Gastroesophageal sphincter (tissue), 3 donors: ENCODE measurements around the gene PCSK2.

Experiments used
- POLR2A ChIP-seq, 2 donors: fragments of 450-650 bp; IDR thresholded peaks; one replicate each; pipeline ENCODE4 v1.6.1; 2017; ENCODE audit warnings: antibody characterized with exemption in 2 of 2, mild to moderate bottlenecking in 2 of 2, moderate library complexity in 1 of 2
- TF ChIP-seq, protein P1 (sequence below), 4 experiments: fragments of 200-600 bp in 2 of 4; fragments of 450-650 bp in 2 of 4; sonication (generic) in 1 of 4; IDR thresholded peaks; one replicate each; pipeline ENCODE4 v1.5.1; 2017 to 2019; ENCODE audit warnings: antibody characterized with exemption in 4 of 4, mild to moderate bottlenecking in 2 of 4, moderate library complexity in 2 of 4

DNA sequence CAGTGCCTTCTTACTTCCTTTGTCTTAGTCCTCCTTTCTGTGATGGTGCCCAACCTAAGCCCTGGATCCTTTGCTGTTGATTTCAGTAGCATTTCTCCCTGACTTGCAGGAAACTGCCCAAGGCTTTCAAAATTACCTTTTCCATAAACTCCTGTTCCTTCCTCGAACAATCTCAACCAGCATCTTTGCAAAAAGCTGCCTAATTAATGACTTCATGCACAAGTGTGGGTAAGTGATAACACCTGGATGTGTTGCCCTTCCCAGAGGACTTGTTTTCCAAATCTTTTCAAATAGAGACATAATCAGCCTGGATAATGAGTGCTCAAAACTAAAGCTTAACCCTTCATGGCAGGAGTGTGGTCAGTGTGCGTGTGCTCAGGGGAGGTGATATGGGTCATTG is 118.0 kb downstream of the PCSK2 start:
- TF ChIP-seq, protein P1, sequence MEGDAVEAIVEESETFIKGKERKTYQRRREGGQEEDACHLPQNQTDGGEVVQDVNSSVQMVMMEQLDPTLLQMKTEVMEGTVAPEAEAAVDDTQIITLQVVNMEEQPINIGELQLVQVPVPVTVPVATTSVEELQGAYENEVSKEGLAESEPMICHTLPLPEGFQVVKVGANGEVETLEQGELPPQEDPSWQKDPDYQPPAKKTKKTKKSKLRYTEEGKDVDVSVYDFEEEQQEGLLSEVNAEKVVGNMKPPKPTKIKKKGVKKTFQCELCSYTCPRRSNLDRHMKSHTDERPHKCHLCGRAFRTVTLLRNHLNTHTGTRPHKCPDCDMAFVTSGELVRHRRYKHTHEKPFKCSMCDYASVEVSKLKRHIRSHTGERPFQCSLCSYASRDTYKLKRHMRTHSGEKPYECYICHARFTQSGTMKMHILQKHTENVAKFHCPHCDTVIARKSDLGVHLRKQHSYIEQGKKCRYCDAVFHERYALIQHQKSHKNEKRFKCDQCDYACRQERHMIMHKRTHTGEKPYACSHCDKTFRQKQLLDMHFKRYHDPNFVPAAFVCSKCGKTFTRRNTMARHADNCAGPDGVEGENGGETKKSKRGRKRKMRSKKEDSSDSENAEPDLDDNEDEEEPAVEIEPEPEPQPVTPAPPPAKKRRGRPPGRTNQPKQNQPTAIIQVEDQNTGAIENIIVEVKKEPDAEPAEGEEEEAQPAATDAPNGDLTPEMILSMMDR (IDR thresholded peaks at IDR 0.05), result no peak
- no peak for TF ChIP-seq POLR2A (IDR thresholded peaks at IDR 0.05)
